ENCODE measurements around the gene USP6NL. TPM values are rescaled to one million over a fixed set of nuclear protein-coding genes. Genes with fewer than 3 reads are reported as not detected.
A peak's percentile ranks its signal among the peaks of the same experiment; 100 is the strongest.
"Not testable (repeated sequence)": the region's sequence is repeated elsewhere in the genome, so short reads cannot be mapped to it uniquely, and the experiment has no call there.

The USP6NL gene
- total and polyA plus RNA-seq, 3 experiments from 2014 or later, result 1.3 to 3.2 (median 1.9) TPM

DNA sequence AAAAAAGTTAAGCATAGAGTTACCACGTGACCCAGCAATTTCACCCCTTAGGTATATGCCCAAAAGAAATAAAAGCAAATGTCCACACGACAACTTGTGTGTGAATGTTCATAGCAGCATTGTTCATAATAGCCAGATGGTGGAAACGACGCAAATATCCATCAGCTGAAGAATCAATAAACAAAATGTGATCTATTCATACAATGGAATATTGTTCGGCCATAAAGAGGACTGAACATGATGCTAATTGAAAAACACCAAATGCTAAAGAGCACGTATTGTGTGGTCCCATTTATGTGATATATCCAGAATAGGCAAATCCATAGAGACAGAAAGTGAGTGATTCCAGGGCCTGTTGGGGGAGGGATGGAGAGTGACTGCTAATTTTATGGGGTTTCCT is 18.3 kb upstream of the USP6NL start:
- Mint-ChIP-seq H3K27me3 (peaks cover 2 to 18% of the 10 kb centered on the region in 2 donors), H3K4me1 (peaks cover 5 to 25% (median 19%) of the 10 kb centered on the region in 3 donors), H3K9me3 (no peaks in the 10 kb centered on the region), H3K4me3 (no peak overlapping the region), H3K27ac (no peak overlapping the region), H3K36me3 (peaks cover 0 to 1% (median 0%) of the 10 kb centered on the region in 3 donors)
- DNase-seq, result no peak
- H3K27ac ChIP-seq (ENCODE audit: low read depth, low read length), result no peak overlapping the region
- H3K9me3 ChIP-seq (ENCODE audit: low read length), result no peaks in the 10 kb centered on the region
- H3K36me3 ChIP-seq (ENCODE audit: insufficient read depth, low read length), result no peaks in the 10 kb centered on the region
- H3K4me1 ChIP-seq (ENCODE audit: insufficient read depth, low read length), result peaks cover 10% of the 10 kb centered on the region
- CTCF ChIA-PET, result no interaction called here
- H3K4me3 ChIP-seq (ENCODE audit: low read length), result no peak overlapping the region
- POLR2A ChIA-PET, result no interaction called here
- no peaks in the 10 kb centered on the region for H3K27me3 ChIP-seq (ENCODE audit: insufficient read depth, low read length, poor library complexity, severe bottlenecking)

DNA sequence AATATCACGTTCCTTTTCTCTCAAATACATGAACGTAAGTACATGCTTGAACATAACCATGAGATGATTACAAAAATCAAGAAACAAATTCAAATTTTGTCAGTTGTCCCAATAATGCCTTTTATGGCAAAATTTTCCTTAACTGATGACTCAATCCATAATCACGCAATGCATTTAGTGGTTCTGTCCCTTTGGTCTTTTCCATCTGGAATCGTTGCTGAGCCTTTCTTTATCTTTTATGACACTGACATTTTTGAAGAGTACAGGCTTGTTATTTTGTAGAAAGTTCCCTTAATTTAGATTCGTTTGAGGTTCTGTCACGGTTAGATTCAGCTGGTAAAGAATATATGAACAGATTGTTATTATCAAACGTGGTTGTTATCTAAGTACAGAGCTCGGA is 16.5 kb upstream of the USP6NL start:
- H3K27ac Mint-ChIP-seq; H3K4me3 ChIP-seq (ENCODE audit: low read length); H3K4me3 Mint-ChIP-seq; H3K9me3 ChIP-seq (ENCODE audit: low read length); H3K27me3 ChIP-seq (ENCODE audit: insufficient read depth, low read length, poor library complexity, severe bottlenecking); DNase-seq; H3K9me3 Mint-ChIP-seq; H3K4me1 ChIP-seq (ENCODE audit: insufficient read depth, low read length); POLR2A ChIA-PET; H3K36me3 ChIP-seq (ENCODE audit: insufficient read depth, low read length); CTCF ChIA-PET; H3K36me3 Mint-ChIP-seq; H3K27ac ChIP-seq (ENCODE audit: low read depth, low read length): not testable (repeated sequence)
- Mint-ChIP-seq H3K4me1 (peaks cover 5 to 17% (median 17%) of the 10 kb centered on the region in 3 donors), H3K27me3 (peaks cover 6 to 23% of the 10 kb centered on the region in 2 donors)

DNA sequence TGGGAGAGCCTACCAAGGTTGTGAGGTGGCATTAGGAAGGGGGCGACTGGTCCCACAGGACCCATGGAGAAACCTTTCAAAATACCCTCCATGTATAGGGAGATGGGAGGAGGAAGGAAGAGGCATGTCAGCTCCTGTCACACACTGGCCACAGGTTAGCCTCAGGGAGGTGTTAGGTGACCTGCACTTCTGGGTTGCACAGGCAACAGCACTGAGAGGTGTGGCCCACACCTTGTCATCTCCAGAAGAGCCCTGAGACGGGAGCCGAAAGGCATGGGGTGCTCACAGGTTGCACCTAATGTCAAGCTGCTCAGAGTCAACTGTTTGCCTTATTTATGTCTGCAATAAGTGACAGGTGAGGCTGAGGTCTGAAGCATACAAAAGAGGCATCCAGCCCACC is 14.6 kb upstream of the USP6NL start:
- H3K4me3 Mint-ChIP-seq, result no peak overlapping the region
- peaks cover 0 to 1% (median 0%) of the 10 kb centered on the region in 3 donors for H3K36me3 Mint-ChIP-seq
- ChIA-PET CTCF (interaction anchor here (1.5 kb wide), 1 partner anchor 14 kb away, joined by 4 read pairs; no protein-coding TSS in a partner anchor), POLR2A (no interaction called here)
- Histone ChIP-seq H3K27me3 (ENCODE audit: insufficient read depth, low read length, poor library complexity, severe bottlenecking) (no peaks in the 10 kb centered on the region), H3K4me1 (ENCODE audit: insufficient read depth, low read length) (no peaks in the 10 kb centered on the region), H3K27ac (ENCODE audit: low read depth, low read length) (no peak overlapping the region), H3K36me3 (ENCODE audit: insufficient read depth, low read length) (no peaks in the 10 kb centered on the region), H3K4me3 (ENCODE audit: low read length) (no peak overlapping the region), H3K9me3 (ENCODE audit: low read length) (no peaks in the 10 kb centered on the region)
- H3K9me3 Mint-ChIP-seq, result no peaks in the 10 kb centered on the region
- no peak overlapping the region for H3K27ac Mint-ChIP-seq
- DNase-seq, result no peak
- no peaks in the 10 kb centered on the region for H3K4me1 Mint-ChIP-seq
- peaks cover 6 to 27% of the 10 kb centered on the region in 2 donors for H3K27me3 Mint-ChIP-seq

DNA sequence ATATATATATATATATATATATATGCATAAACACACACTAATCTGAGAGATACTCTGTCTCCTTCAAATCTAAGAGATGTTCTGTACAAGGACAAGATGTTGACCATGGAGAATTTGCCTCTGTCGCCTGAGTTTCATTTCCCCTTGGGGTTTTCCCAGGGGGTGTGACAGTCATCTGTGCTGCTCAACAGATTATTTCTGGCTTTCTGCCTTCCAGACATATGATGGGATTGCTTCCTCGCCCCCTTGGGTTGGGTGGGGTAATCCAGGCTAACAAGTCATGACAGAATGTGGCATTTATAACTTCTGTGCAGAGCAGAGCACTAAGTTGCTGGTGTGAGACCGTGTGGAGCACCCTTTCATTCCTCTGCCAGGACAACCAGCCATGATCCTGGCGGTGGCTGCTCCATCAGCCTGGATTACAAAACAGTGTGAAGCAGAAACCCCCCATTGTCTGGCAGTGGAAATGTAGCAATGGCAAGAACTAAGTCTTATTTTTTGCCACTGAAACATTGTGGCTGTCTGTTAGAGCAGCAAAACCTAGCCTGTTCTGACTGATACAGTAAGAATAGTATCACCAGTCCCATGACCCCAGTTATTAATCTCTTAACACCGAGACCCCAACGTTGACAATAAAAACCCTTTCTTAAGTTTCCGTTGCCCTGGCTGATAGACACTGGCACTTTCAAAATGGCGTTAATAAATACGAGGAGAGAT is 13.7 kb upstream of the USP6NL start:
- Histone ChIP-seq H3K36me3 (ENCODE audit: insufficient read depth, low read length) (no peaks in the 10 kb centered on the region), H3K9me3 (ENCODE audit: low read length) (no peaks in the 10 kb centered on the region), H3K4me1 (ENCODE audit: insufficient read depth, low read length) (no peaks in the 10 kb centered on the region), H3K27me3 (ENCODE audit: insufficient read depth, low read length, poor library complexity, severe bottlenecking) (no peaks in the 10 kb centered on the region), H3K27ac (ENCODE audit: low read depth, low read length) (no peak overlapping the region), H3K4me3 (ENCODE audit: low read length) (no peak overlapping the region)
- no peak for DNase-seq
- Mint-ChIP-seq H3K27ac (peak overlapping the region in 1 of 8 donors; percentile 33), H3K4me3 (no peak overlapping the region), H3K27me3 (peaks cover 6 to 27% of the 10 kb centered on the region in 2 donors), H3K4me1 (no peaks in the 10 kb centered on the region), H3K9me3 (no peaks in the 10 kb centered on the region), H3K36me3 (peaks cover 0 to 1% (median 0%) of the 10 kb centered on the region in 3 donors)
- ChIA-PET CTCF (interaction anchor here (1.5 kb wide), 1 partner anchor 13 kb away, joined by 4 read pairs; no protein-coding TSS in a partner anchor), POLR2A (no interaction called here)

DNA sequence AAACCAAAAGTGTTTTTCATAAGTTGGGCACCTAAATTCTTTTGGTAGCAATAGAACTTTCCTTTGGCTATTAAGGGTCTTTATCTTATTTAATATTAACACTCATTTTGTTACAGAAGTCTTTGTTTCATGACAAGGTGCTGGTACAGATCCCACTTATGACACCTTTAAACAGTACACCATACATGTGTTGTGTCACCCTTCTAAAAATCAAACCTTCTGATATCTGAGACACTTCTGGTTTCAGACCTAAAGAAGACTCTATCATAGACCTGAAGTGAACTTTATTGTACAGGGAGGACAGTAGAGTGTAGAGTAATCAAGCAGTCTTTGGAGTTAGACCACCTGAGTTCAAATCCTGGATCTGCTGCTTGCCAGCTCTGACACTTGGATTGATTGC is 5.8 kb upstream of the USP6NL start:
- H3K27me3 ChIP-seq (ENCODE audit: insufficient read depth, low read length, poor library complexity, severe bottlenecking), result no peaks in the 10 kb centered on the region
- ChIA-PET POLR2A (no interaction called here), CTCF (no interaction called here)
- H3K4me1 ChIP-seq (ENCODE audit: insufficient read depth, low read length), result peaks cover under 1% of the 10 kb centered on the region
- no peak overlapping the region for H3K27ac ChIP-seq (ENCODE audit: low read depth, low read length)
- H3K27ac Mint-ChIP-seq, result no peak overlapping the region
- H3K4me3 ChIP-seq (ENCODE audit: low read length), result no peak overlapping the region
- no peaks in the 10 kb centered on the region for H3K9me3 ChIP-seq (ENCODE audit: low read length)
- H3K4me3 Mint-ChIP-seq, result no peak overlapping the region
- peaks cover 0 to 4% of the 10 kb centered on the region in 2 donors for H3K27me3 Mint-ChIP-seq
- peaks cover under 1 to 25% (median 13%) of the 10 kb centered on the region in 3 donors for H3K4me1 Mint-ChIP-seq
- peaks cover 2 to 14% (median 9%) of the 10 kb centered on the region in 5 donors for H3K9me3 Mint-ChIP-seq
- no peak for DNase-seq
- no peaks in the 10 kb centered on the region for H3K36me3 Mint-ChIP-seq
- no peaks in the 10 kb centered on the region for H3K36me3 ChIP-seq (ENCODE audit: insufficient read depth, low read length)

DNA sequence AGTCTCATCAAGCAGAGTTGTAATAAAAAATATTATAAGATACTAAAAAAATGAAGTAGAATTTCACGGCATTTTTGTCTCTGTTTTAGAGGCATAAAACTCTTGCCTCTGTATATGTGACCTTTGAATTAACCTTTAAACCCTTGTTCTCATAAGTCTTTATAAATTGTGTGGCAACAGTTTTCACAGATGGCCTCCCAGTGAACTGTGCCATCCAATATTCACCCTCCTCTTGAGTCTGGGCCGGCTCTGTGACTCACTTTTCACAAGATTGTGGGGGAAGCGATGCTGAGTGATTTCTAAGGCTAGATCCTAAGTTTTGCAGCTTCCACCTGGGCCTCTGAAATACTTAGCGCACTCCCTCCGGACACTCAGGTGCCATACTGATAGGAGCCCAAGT is 4.6 kb upstream of the USP6NL start:
- H3K27me3 Mint-ChIP-seq, result peaks cover 0 to 7% of the 10 kb centered on the region in 2 donors
- H3K36me3 ChIP-seq (ENCODE audit: insufficient read depth, low read length), result no peaks in the 10 kb centered on the region
- peaks cover 4 to 30% (median 17%) of the 10 kb centered on the region in 3 donors for H3K4me1 Mint-ChIP-seq
- H3K4me3 Mint-ChIP-seq, result no peak overlapping the region
- H3K36me3 Mint-ChIP-seq, result peaks cover 0 to 2% (median 0%) of the 10 kb centered on the region in 3 donors
- H3K27me3 ChIP-seq (ENCODE audit: insufficient read depth, low read length, poor library complexity, severe bottlenecking), result no peaks in the 10 kb centered on the region
- DNase-seq, result no peak
- ChIA-PET CTCF (no interaction called here), POLR2A (no interaction called here)
- no peaks in the 10 kb centered on the region for H3K9me3 ChIP-seq (ENCODE audit: low read length)
- peaks cover 6% of the 10 kb centered on the region for H3K4me1 ChIP-seq (ENCODE audit: insufficient read depth, low read length)
- no peak overlapping the region for H3K27ac ChIP-seq (ENCODE audit: low read depth, low read length)
- peaks cover 2 to 14% (median 9%) of the 10 kb centered on the region in 5 donors for H3K9me3 Mint-ChIP-seq
- H3K4me3 ChIP-seq (ENCODE audit: low read length), result no peak overlapping the region
- H3K27ac Mint-ChIP-seq, result no peak overlapping the region

DNA sequence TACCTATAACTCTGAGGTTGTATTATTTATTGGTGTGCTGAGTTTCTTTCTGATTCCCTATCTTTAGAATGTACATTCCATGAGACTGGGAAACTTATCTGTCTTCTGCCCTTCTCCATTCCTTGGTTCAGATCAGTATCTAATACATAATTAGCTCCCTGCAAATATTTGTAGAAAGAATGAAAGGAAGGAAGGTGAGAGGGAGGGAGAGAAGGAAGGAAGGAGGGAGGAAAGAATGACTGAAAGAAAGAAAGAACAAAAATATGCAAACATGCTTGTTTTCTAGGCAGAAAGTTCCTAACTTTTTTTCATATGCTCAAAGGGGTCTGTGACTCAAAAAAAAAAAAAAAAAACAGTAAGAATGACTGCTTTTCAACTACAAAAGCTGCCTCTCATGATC is 3.9 kb upstream of the USP6NL start:
- Mint-ChIP-seq H3K4me1 (peaks cover 8 to 34% (median 22%) of the 10 kb centered on the region in 3 donors), H3K9me3 (peaks cover 2 to 14% (median 9%) of the 10 kb centered on the region in 5 donors), H3K36me3 (peaks cover 0 to 4% (median 0%) of the 10 kb centered on the region in 3 donors), H3K27me3 (peaks cover 0 to 9% of the 10 kb centered on the region in 2 donors), H3K4me3 (no peak overlapping the region), H3K27ac (peak overlapping the region in 1 of 8 donors; percentile 18)
- H3K4me1 ChIP-seq (ENCODE audit: insufficient read depth, low read length), result peaks cover 6% of the 10 kb centered on the region
- POLR2A ChIA-PET, result no interaction called here
- H3K9me3 ChIP-seq (ENCODE audit: low read length), result no peaks in the 10 kb centered on the region
- CTCF ChIA-PET, result no interaction called here
- no peak overlapping the region for H3K27ac ChIP-seq (ENCODE audit: low read depth, low read length)
- H3K4me3 ChIP-seq (ENCODE audit: low read length), result no peak overlapping the region
- H3K27me3 ChIP-seq (ENCODE audit: insufficient read depth, low read length, poor library complexity, severe bottlenecking), result no peaks in the 10 kb centered on the region
- no peaks in the 10 kb centered on the region for H3K36me3 ChIP-seq (ENCODE audit: insufficient read depth, low read length)
- no peak for DNase-seq

Measured in CD8-positive, alpha-beta memory T cell (primary cell).